ENCODE results near the gene MIOS. TPM values are rescaled to one million over a fixed set of nuclear protein-coding genes. Genes with fewer than 3 reads are reported as not detected.
"Not testable (repeated sequence)": the region's sequence is repeated elsewhere in the genome, so short reads cannot be mapped to it uniquely, and the experiment has no call there.

The MIOS gene
- polyA plus RNA-seq, 2 of the 4 experiments (the other 2 are of a cell fraction): 19.1 to 49.1 TPM

GRCh38 chr7:7654964-7655715 lies 88.5 kb downstream of the MIOS start:
- CTCF ChIA-PET: interaction anchor here (0.8 kb wide), 1 partner anchor 26 kb away, joined by 3 read pairs; no protein-coding TSS in a partner anchor

GRCh38 chr7:7656459-7656858 lies 89.8 kb downstream of the MIOS start:
- FAIRE-seq; H3K9me3 ChIP-seq; DNase-seq (ENCODE audit: low read depth in 1 of 2, low spot score in 1 of 2); H3K4me1 ChIP-seq; H3K27ac ChIP-seq; H3K4me2 ChIP-seq; H3K4me3 ChIP-seq; ATAC-seq; POLR2A ChIA-PET: not testable (repeated sequence)
- whole genome bisulfite sequencing (ENCODE audit: missing lambda C conversion rate): 89% methylated on average over 3 of the region's 3 CpGs
- CTCF ChIA-PET: interaction anchor here (0.9 kb wide), 1 partner anchor 25 kb away, joined by 3 read pairs; no protein-coding TSS in a partner anchor

More at GRCh38 chr7:7654964-7655715, 88.5 kb downstream of the MIOS start:
- ATAC-seq (no peak), DNase-seq (ENCODE audit: low read depth in 1 of 2, low spot score in 1 of 2) (no peak), FAIRE-seq (no peak)
- Histone ChIP-seq H3K4me2 (no peak overlapping the region), H3K27ac (no peak overlapping the region), H3K4me3 (no peak overlapping the region), H3K9me3 (no peaks in the 10 kb centered on the region), H3K4me1 (peaks cover 10% of the 10 kb centered on the region; the same call in 2 of the 3 replicates)
- 72% methylated on average over 4 of the region's 4 CpGs for WGBS (ENCODE audit: missing lambda C conversion rate)
- POLR2A ChIA-PET: interaction anchor here (0.7 kb wide), 1 partner anchor 90 kb away, joined by 4 read pairs; no protein-coding TSS in a partner anchor
- TF ChIP-seq RNF2 (IDR thresholded peaks at IDR 0.05; ENCODE audit: borderline replicate concordance, low read depth) (no peak), EHF (CRISPR knock-in tag; IDR thresholded peaks at IDR 0.05) (no peak), ZFP36 (IDR thresholded peaks at IDR 0.05; ENCODE audit: borderline replicate concordance, partially characterized antibody) (no peak), EHMT2 (IDR thresholded peaks at IDR 0.05; ENCODE audit: low read depth) (no peak), TFCP2L1 (CRISPR knock-in tag; IDR thresholded peaks at IDR 0.05) (no peak), FOSL2 (IDR thresholded peaks at IDR 0.05) (no peak), FOSL2 (CRISPR knock-in tag; IDR thresholded peaks at IDR 0.05) (no peak), ZNF302 (CRISPR knock-in tag; IDR thresholded peaks at IDR 0.05) (no peak), EP300 (IDR thresholded peaks at IDR 0.05) (no peak), ATOH8 (CRISPR knock-in tag; IDR thresholded peaks at IDR 0.05; ENCODE audit: low read depth) (no peak), ESRRA (IDR thresholded peaks at IDR 0.05; ENCODE audit: borderline replicate concordance, low read length) (no peak), BHLHE40 (IDR thresholded peaks at IDR 0.05; ENCODE audit: low read depth, low read length) (no peak), POLR2A (IDR thresholded peaks at IDR 0.05; ENCODE audit: low read length) (no peak), CBX2 (IDR thresholded peaks at IDR 0.05; ENCODE audit: borderline replicate concordance, low read depth) (no peak), REST (IDR thresholded peaks at IDR 0.05) (no peak), HES2 (IDR thresholded peaks at IDR 0.05) (no peak), RFX5 (IDR thresholded peaks at IDR 0.05) (no peak), HMGXB4 (CRISPR knock-in tag; IDR thresholded peaks at IDR 0.05; ENCODE audit: borderline replicate concordance) (no peak)

Other genes starting within 250 kb of the MIOS start
- gene COL28A1, start 31.0 kb upstream of the MIOS start, polyA plus RNA-seq (2011; rRNA removed): 0.08 and 0.13 TPM in 2 replicates
- 0.14 to 0.22 TPM (median 0.17 TPM) in 3 replicates for gene COL28A1, start 31.0 kb upstream of the MIOS start, polyA plus RNA-seq (2017; fragmentation: RNase III; extraction: RNeasy Plus Mini Kit Qiagen cat#74134 plus additional on column Dnase treatment)
- 36.2 and 46.4 TPM in 2 replicates for gene UMAD1, start 73.9 kb downstream of the MIOS start, polyA plus RNA-seq (2011; rRNA removed)
- gene UMAD1, start 73.9 kb downstream of the MIOS start, polyA plus RNA-seq (2017; fragmentation: RNase III; extraction: RNeasy Plus Mini Kit Qiagen cat#74134 plus additional on column Dnase treatment): 18.6 to 21.4 TPM (median 20.4 TPM) in 3 replicates
- 103 and 129 TPM in 2 replicates for gene RPA3, start 151.7 kb downstream of the MIOS start, polyA plus RNA-seq (2011; rRNA removed)
- 95.1 to 101 TPM (median 97.2 TPM) in 3 replicates for gene RPA3, start 151.7 kb downstream of the MIOS start, polyA plus RNA-seq (2017; fragmentation: RNase III; extraction: RNeasy Plus Mini Kit Qiagen cat#74134 plus additional on column Dnase treatment)

All from A549 (cell line).